ENCODE data around the gene SERPINB6.
"Not testable (repeated sequence)": the region's sequence is repeated elsewhere in the genome, so short reads cannot be mapped to it uniquely, and the experiment has no call there.

Gene SERPINB6

GRCh38 chr6:2976060-2976459, 4.7 kb upstream of the SERPINB6 start:
- DNase-seq: no peak

GRCh38 chr6:2973676-2974075, 2.3 kb upstream of the SERPINB6 start:
- peak; percentile 45 for DNase-seq

GRCh38 chr6:2973180-2973579, 1.8 kb upstream of the SERPINB6 start:
- DNase-seq: not testable (repeated sequence)

- DNase-seq: not testable (repeated sequence)
Measured at GRCh38 chr6:2972685-2973084, 1.3 kb upstream of the SERPINB6 start.

- DNase-seq: not testable (repeated sequence)
Measured at GRCh38 chr6:2972219-2972487, 786 bp upstream of the SERPINB6 start.

- peak; percentile 63 for DNase-seq
Measured at GRCh38 chr6:2970753-2971419, 481 bp downstream of the SERPINB6 start.

GRCh38 chr6:2970034-2970685, 1.2 kb downstream of the SERPINB6 start:
- no peak for DNase-seq

GRCh38 chr6:2969549-2969948, 1.8 kb downstream of the SERPINB6 start:
- no peak for DNase-seq

GRCh38 chr6:2968600-2969135, 2.7 kb downstream of the SERPINB6 start:
- no peak for DNase-seq

- DNase-seq: no peak
Measured at GRCh38 chr6:2967936-2968335, 3.4 kb downstream of the SERPINB6 start.

- no peak for DNase-seq
Measured at GRCh38 chr6:2966347-2966746, 5.0 kb downstream of the SERPINB6 start.

- no peak for DNase-seq
Measured at GRCh38 chr6:2964793-2965505, 6.4 kb downstream of the SERPINB6 start.

- no peak for DNase-seq
Measured at GRCh38 chr6:2963756-2964155, 7.6 kb downstream of the SERPINB6 start.

- no peak for DNase-seq
Measured at GRCh38 chr6:2962636-2963035, 8.7 kb downstream of the SERPINB6 start.

GRCh38 chr6:2962004-2962403, 9.4 kb downstream of the SERPINB6 start:
- no peak for DNase-seq

GRCh38 chr6:2961506-2961905, 9.9 kb downstream of the SERPINB6 start:
- DNase-seq: no peak

- no peak for DNase-seq
Measured at GRCh38 chr6:2960935-2961334, 10.4 kb downstream of the SERPINB6 start.

GRCh38 chr6:2959909-2960719, 11.3 kb downstream of the SERPINB6 start:
- DNase-seq: no peak

- DNase-seq: no peak
Measured at GRCh38 chr6:2958776-2959175, 12.6 kb downstream of the SERPINB6 start.

GRCh38 chr6:2958331-2958711, 13.0 kb downstream of the SERPINB6 start:
- DNase-seq: no peak

- no peak for DNase-seq
Measured at GRCh38 chr6:2957696-2958330, 13.6 kb downstream of the SERPINB6 start.

GRCh38 chr6:2956930-2957685, 14.3 kb downstream of the SERPINB6 start:
- DNase-seq: no peak

Measured in CD4-positive, alpha-beta T cell treated with Interleukin-10 for 1 hour (primary cell).